GM18861 (cell line): ENCODE measurements around the gene ADAMTS3.

Experiments used
- ATAC-seq: cut with Tn5 transposase; IDR thresholded peaks from one replicate; pipeline ENCODE4 v1.9.1; 2021; ENCODE audit not compliant: unreplicated experiment

Gene ADAMTS3

DNA sequence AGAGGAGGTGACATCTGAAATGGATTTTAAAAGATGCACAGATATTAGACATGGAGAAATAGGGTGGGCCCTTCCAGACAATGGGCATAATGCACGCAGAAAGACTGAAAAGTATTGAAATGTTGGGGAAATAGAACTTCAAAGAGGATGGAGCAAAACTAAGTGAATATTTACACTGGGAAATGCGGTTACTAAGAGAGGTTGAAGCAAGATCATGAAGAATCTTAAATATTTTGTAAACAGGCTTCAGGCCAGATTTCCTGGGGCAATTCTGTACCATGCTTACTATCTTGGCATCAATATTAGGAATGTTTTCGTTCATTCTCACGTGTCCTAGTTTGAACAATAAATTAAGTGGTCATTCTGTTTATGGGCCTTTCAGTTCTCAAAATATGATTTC is 216.3 kb downstream of the ADAMTS3 start:
- no peak for ATAC-seq

DNA sequence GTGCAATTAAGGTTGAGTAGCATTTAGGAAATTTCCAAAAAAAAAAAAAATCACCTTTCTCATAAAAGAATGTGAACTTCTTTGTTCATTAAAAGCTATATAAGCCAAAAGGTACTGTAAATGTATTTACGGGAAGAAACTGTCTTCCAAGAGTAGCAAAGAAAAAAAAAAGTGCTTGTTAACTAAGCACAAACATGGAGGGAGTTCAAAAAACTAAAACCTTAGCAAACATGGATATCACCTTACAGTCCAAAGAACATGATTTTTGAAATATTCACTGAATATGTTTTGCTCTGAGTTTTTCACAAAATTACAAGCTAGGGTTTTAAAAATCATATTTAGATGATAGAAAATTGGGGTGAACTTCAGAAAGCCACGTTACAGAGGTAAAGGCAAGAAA is 217.5 kb downstream of the ADAMTS3 start:
- no peak for ATAC-seq

GRCh38 chr4:72348701-72349100 is 220.3 kb downstream of the ADAMTS3 start:
- no peak for ATAC-seq

DNA sequence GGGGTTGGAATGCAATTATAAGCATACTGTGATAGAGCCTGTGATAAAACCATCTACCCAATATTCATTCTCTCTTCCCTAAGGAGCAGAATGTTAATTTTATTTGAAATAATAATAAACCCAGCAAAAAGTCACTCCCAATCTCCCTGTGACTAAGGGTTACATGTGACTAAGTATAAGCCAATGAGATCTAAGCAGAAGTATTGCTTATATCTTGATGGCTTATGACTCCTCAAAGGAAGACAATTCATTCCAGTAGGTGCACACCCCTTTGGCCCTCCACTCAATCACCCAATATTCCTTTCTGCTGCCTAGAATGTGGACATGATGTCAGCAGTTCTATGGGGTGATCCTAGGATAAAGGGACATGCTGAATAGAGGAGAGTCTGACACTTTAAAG is 224.6 kb downstream of the ADAMTS3 start:
- no peak for ATAC-seq

- ATAC-seq = no peak
Measured at GRCh38 chr4:72341432-72341820, 227.6 kb downstream of the ADAMTS3 start.

GRCh38 chr4:72340803-72341431 is 228.1 kb downstream of the ADAMTS3 start:
- no peak for ATAC-seq

DNA sequence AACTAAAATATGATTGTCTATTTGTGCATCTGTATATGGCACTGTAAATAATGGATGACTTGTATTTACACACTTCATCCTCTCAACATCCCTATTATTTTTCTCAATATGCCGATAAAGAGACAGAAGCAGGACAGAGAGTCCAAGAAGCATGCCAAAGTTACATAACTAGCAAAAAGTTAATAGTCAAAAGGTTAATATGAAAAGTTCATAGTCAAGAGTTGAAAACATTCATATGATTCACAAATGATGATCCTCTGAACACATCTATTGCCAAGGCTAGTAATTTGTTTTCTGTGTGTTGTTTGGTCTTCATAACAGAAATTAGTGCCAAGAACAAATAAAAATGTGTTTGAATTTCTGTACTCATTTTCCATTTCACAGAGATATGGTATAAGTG is 231.0 kb downstream of the ADAMTS3 start:
- no peak for ATAC-seq

DNA sequence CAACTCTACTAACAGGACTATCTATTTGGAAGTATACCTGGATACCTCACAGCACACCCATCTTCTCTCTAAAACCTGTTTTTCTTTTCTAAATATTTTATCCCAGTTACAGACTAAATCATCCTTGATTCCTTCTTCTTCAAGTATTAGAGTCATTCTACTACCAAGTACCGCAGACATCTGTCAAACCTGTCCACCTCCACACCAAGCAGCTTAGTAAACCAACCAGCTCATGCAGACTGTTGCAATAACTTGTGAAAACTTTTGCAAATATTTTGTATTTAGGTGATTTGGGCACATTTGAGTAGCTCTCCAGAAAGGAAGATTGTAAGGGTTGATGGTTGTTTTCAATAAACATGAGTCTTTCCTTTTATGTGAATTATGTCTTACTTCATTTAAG is 238.6 kb downstream of the ADAMTS3 start:
- no peak for ATAC-seq

DNA sequence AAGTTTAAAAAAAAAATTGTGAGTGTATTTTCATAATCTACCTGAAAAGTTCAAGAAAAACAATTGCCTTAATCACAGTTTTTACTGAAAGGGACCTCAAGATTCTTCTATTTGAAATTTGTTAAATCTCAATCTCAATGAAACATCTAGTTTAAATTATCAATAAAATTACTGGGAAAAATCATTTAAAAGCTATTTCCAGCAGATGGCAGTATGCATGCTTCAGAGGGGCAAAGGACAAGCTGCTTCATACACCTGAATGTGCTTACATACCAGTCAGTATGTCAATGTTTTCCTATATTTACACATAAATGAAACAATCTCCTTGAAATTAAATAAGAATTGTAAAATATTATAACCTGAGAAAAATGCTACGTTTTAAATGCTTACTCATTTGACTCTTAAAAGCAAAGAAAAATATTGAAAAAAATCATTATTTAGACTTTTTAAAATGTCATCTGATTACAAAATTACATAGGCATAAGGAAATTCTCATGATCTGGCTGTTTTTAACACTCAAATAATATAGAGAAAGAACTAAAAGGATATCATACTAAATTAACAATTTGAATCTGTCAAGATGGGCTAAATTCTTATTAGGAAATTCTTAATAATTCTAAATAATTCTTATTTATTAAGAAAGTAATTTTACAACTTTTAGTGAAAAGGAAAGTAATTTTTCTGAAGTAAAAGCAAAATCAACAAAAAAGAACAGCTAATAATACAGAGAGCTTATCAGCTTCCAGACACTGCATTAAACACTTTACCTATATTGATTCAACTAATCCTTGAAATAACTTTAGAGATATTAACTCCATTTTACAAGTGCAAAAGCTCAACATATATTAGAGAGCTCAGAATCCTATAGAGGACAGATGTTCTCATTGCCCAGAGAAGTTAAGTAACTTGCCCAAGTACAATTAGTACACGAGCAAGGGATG is 242.1 kb downstream of the ADAMTS3 start:
- ATAC-seq = no peak

GRCh38 chr4:72325215-72325614 is 243.8 kb downstream of the ADAMTS3 start:
- ATAC-seq = no peak

GRCh38 chr4:72323227-72323626 is 245.8 kb downstream of the ADAMTS3 start:
- peak; percentile 62 for ATAC-seq

- ATAC-seq = no peak
Measured at GRCh38 chr4:72320223-72320948, 248.6 kb downstream of the ADAMTS3 start.

GRCh38 chr4:72319601-72320021 is 249.4 kb downstream of the ADAMTS3 start:
- no peak for ATAC-seq

- no peak for ATAC-seq
Measured at GRCh38 chr4:72318421-72319170, 250.4 kb downstream of the ADAMTS3 start.

GRCh38 chr4:72314869-72315268 is 254.2 kb downstream of the ADAMTS3 start:
- no peak for ATAC-seq

GRCh38 chr4:72313121-72313520 is 255.9 kb downstream of the ADAMTS3 start:
- no peak for ATAC-seq

- no peak for ATAC-seq
Measured at GRCh38 chr4:72312032-72312650, 256.9 kb downstream of the ADAMTS3 start.

DNA sequence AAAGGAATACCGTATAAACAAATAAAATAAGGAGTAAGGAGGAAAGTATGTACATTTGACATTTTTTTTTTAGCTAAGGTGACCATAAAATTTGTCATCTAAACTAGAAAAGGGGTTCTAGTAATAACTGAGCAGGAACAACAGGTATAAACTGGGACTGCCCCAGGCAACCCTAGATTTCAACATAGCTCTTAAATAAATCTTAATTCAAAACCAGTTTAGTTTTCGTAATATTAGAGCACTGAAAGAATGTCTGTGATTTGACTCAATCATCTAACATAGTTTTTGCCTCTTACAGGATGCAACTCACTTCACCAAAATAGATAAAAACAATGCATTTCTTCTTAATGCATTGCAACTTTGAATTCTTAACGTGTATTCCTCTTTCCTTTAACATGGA is 257.7 kb downstream of the ADAMTS3 start:
- no peak for ATAC-seq

GRCh38 chr4:72305620-72306019 is 263.4 kb downstream of the ADAMTS3 start:
- ATAC-seq = no peak

- no peak for ATAC-seq
Measured at GRCh38 chr4:72305080-72305479, 263.9 kb downstream of the ADAMTS3 start.
